Choroid plexus epithelial cell (primary cell): ENCODE measurements around the gene DTNBP1.

Experiments
- DNase-seq: peaks from one replicate; pipeline ENCODE4 v3.0.0-alpha.2; 2010; ENCODE audit warnings: low read depth
- H3K4me3 ChIP-seq: 2 replicates; pipeline ENCODE4 v1.5.1; 2011; ENCODE audit warnings: low read depth, mild to moderate bottlenecking, control low read depth, low read length, moderate library complexity
- CTCF ChIP-seq: conservative IDR thresholded peaks from 2 replicates; pipeline ENCODE4 v1.5.1; 2011; ENCODE audit warnings: low read depth, mild to moderate bottlenecking, control low read depth, inconsistent platforms, low read length, moderate library complexity

Gene DTNBP1

DNA sequence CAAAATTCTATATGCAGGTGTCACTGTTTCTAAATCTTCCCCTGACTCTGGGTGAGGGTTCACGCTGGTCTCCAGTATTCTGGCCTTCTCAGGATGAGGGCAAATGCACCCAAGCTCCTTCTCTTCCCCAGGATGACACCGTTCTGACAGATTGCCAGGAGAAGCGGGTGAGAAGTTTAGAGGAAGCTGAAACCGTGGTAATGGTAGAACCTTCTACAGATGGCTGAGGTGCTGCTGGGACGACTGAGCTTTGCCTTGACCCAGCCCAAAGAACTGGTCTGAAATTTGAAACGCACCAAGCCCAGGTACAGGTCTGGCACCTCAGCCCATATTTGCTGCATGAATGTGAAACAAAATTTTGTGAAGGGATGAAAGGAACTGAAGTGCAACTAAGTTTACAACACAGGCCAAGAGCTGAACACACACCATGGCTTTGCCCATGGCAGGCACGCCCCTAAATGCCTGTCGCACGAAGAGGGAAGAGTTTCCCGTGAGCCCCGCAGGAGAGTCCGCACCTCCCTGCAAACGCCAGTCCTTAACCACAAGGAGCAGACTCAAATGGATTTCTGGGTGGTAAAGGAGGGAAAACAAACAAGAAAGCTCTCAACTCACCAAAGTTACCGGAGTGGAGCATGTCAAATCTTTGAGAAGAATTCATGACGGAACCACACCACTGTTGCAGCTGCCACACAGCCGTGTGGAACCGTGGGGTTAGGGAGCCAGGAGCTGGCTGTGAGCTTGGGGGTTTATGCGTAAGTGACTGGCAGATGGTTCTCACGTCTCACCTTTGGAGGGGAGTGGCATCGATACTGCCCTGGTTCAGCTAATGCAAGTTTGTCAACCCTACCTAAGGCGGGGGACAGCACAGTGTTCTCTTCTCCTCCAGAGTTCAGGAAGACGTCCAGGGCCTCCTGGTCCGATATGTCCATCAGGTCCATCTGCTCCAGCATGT, 138.9 kb downstream of the DTNBP1 start:
- no peak overlapping the region for H3K4me3 ChIP-seq
- no peak for TF ChIP-seq CTCF
- no peak for DNase-seq

- no peak overlapping the region for H3K4me3 ChIP-seq
- no peak for TF ChIP-seq CTCF
- DNase-seq: no peak
Measured at GRCh38 chr6:15522856-15523529, 139.8 kb downstream of the DTNBP1 start.

GRCh38 chr6:15522427-15522826, 140.4 kb downstream of the DTNBP1 start:
- no peak for DNase-seq
- H3K4me3 ChIP-seq: no peak overlapping the region
- no peak for TF ChIP-seq CTCF

DNA sequence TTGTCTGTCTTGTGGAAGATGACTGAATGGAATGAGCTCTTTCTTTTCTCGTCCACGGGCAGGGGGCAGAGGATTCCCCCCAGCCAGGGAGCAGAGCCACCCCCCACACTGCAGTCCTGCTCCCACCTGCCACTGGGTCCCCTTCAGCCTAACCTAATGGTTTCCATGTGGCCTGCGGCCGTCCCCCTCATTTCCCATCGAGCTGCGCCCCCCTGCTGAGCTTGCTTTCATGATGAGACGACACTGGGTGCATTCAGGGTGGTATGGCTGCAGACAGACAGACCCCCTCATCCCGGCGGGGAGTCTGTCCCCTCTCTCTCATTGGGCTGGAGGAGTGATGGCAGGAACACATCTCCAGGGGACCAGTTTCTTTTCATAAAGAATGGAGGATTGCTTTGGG, 140.8 kb downstream of the DTNBP1 start:
- no peak for DNase-seq
- no peak for TF ChIP-seq CTCF
- H3K4me3 ChIP-seq: no peak overlapping the region

DNA sequence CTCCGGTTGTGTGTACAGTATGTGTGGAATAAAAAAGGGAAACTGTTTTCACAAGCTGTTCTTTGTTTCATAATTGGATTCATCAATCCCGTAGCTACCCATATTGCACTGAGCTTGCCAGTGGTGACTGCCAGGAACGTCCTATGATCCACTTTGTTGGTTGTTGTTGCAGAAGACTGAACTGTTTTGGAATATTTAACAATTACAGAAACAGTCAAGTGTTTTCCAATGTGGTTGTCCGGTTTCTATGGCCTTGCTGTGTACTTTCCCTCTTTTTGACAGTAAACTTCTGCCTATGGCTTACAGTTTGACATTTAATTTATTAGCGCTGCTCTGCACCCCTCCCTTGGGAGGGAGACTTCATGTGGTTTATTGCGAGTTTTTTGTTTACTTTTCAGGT, 141.2 kb downstream of the DTNBP1 start:
- no peak overlapping the region for H3K4me3 ChIP-seq
- DNase-seq: no peak
- TF ChIP-seq CTCF: no peak

DNA sequence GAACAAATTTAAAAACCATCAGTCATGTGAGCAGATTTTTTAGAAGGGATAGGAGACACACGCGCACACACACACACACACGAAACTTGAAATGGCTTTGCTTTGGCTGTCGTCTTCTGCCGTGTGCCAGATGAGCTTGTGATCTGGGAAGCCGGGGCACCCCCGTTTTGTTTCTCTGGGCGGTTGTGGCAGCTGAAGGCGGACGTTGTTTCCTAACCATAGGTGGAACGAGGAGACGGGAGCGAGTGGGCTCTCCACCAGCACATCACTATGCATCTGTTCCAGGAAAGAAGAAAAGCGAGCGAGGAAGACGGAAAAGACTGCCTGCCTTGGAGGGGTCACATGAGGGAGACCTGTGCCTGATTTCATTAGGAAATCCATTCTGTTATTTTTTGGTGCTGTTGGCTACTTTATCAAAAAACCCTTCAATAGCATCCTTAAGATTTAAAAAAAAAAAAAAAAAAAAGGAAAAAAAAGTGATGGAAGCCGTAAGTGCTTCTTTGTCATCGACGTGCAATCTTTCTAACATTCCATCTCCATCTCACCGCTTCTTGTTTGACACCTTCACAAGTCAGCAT, 142.1 kb downstream of the DTNBP1 start:
- TF ChIP-seq CTCF: no peak
- DNase-seq: no peak
- no peak overlapping the region for H3K4me3 ChIP-seq
